Left ventricle myocardium inferior (tissue), 1 donor: ENCODE data around the gene NATD1. TPM values are rescaled to one million over a fixed set of nuclear protein-coding genes. Genes with fewer than 3 reads are reported as not detected.
A peak's percentile ranks its signal among the peaks of the same experiment; 100 is the strongest.

Experiments used
- DNase-seq: peaks from one replicate; pipeline ENCODE4 v3.0.0-alpha.2; 2020
- H3K27ac ChIP-seq: fragments of 200-600 bp; replicated peaks from 2 replicates; pipeline ENCODE4 v1.8.0; 2021
- H3K27me3 ChIP-seq: fragments of 200-600 bp; 2 replicates; pipeline ENCODE4 v1.8.0; 2021; ENCODE audit warnings: low read depth
- H3K36me3 ChIP-seq: fragments of 200-600 bp; 2 replicates; pipeline ENCODE4 v1.8.0; 2021
- H3K4me1 ChIP-seq: fragments of 200-600 bp; 2 replicates; pipeline ENCODE4 v1.8.0; 2021
- H3K4me3 ChIP-seq: fragments of 200-600 bp; 2 replicates; pipeline ENCODE4 v1.8.0; 2021; ENCODE audit warnings: mild to moderate bottlenecking, moderate library complexity
- H3K9me3 ChIP-seq: fragments of 200-600 bp; replicated peaks from 2 replicates; pipeline ENCODE4 v1.8.0; 2021
- CTCF ChIP-seq: fragments of 200-600 bp; IDR thresholded peaks from 2 replicates; pipeline ENCODE4 v1.8.0; 2021; ENCODE audit warnings: antibody characterized with exemption, mild to moderate bottlenecking, borderline replicate concordance
- intact Hi-C: fragments of 100-400 bp; cut with micrococcal nuclease; formaldehyde crosslinking; loops from one replicate; pipeline ENCODE4 v1.11.0; 2022
- total RNA-seq: library from RNA; stranded (reverse); fragmentation: NEBNext Ultra II Directional; extraction: Animal tissue kit (Norgen Biotek cat#: 25700); gene quantifications from one replicate; pipeline ENCODE4 v1.2.1, GENCODE V29; 2021
- donor health status: DM: no; HTN: yes; CAD: no; lungs with severe emphysema.

Gene NATD1
- total RNA-seq, 1 donor from 2014 or later = 17.7 TPM

GRCh38 chr17:21204935-21205334, 48.3 kb downstream of the NATD1 start:
- no peak for TF ChIP-seq CTCF
- no peak overlapping the region for H3K27ac ChIP-seq
- no peak for DNase-seq
- no peaks in the 10 kb centered on the region for H3K9me3 ChIP-seq
- intact Hi-C loops = no loop called here
- peaks cover 95% of the 10 kb centered on the region for H3K4me1 ChIP-seq
- peaks cover 21% of the 10 kb centered on the region for H3K36me3 ChIP-seq
- no peaks in the 10 kb centered on the region for H3K27me3 ChIP-seq
- no peak overlapping the region for H3K4me3 ChIP-seq

- H3K27me3 ChIP-seq = no peaks in the 10 kb centered on the region
- H3K36me3 ChIP-seq = peaks cover 18% of the 10 kb centered on the region
- H3K4me1 ChIP-seq = peaks cover 84% of the 10 kb centered on the region
- H3K27ac ChIP-seq = no peak overlapping the region
- H3K9me3 ChIP-seq = no peaks in the 10 kb centered on the region
- no peak for DNase-seq
- no peak for TF ChIP-seq CTCF
- intact Hi-C loops = no loop called here
- no peak overlapping the region for H3K4me3 ChIP-seq
These were observed 50.7 kb downstream of the NATD1 start for GRCh38 chr17:21202512-21202911.

- intact Hi-C loops = no loop called here
- no peaks in the 10 kb centered on the region for H3K27me3 ChIP-seq
- H3K4me3 ChIP-seq = no peak overlapping the region
- H3K27ac ChIP-seq = no peak overlapping the region
- TF ChIP-seq CTCF = no peak
- no peaks in the 10 kb centered on the region for H3K9me3 ChIP-seq
- peaks cover 80% of the 10 kb centered on the region for H3K4me1 ChIP-seq
- DNase-seq = no peak
- H3K36me3 ChIP-seq = peaks cover 24% of the 10 kb centered on the region
These were observed 51.3 kb downstream of the NATD1 start for GRCh38 chr17:21201874-21202273.

- intact Hi-C loops = no loop called here
- H3K4me1 ChIP-seq = peaks cover 76% of the 10 kb centered on the region
- DNase-seq = peak; percentile 44
These were observed 52.0 kb downstream of the NATD1 start for GRCh38 chr17:21201298-21201595.

GRCh38 chr17:21200590-21201297, 52.5 kb downstream of the NATD1 start:
- no peak for DNase-seq
- no peak for TF ChIP-seq CTCF
- Histone ChIP-seq H3K4me3 (no peak overlapping the region), H3K4me1 (peaks cover 71% of the 10 kb centered on the region), H3K27me3 (no peaks in the 10 kb centered on the region), H3K27ac (peak overlapping the region; percentile 27), H3K36me3 (peaks cover 29% of the 10 kb centered on the region), H3K9me3 (no peaks in the 10 kb centered on the region)
- intact Hi-C loops = no loop called here

More at GRCh38 chr17:21201298-21201595, 52.0 kb downstream of the NATD1 start:
- Histone ChIP-seq H3K27me3 (no peaks in the 10 kb centered on the region), H3K4me3 (no peak overlapping the region), H3K9me3 (no peaks in the 10 kb centered on the region), H3K27ac (peak overlapping the region; percentile 27), H3K36me3 (peaks cover 29% of the 10 kb centered on the region)
- TF ChIP-seq CTCF = no peak
